Activated T-helper 1 cell treated with Interleukin-2 at 50 U/mL for 16 hours (primary cell): ENCODE measurements around the gene AQP2.
"Not testable (repeated sequence)": the region's sequence is repeated elsewhere in the genome, so short reads cannot be mapped to it uniquely, and the experiment has no call there.

ENCODE experiments used
- DNase-seq: peaks from one replicate; pipeline ENCODE4 v3.0.0-alpha.2; 2020; ENCODE audit warnings: low read depth

Gene AQP2

DNA sequence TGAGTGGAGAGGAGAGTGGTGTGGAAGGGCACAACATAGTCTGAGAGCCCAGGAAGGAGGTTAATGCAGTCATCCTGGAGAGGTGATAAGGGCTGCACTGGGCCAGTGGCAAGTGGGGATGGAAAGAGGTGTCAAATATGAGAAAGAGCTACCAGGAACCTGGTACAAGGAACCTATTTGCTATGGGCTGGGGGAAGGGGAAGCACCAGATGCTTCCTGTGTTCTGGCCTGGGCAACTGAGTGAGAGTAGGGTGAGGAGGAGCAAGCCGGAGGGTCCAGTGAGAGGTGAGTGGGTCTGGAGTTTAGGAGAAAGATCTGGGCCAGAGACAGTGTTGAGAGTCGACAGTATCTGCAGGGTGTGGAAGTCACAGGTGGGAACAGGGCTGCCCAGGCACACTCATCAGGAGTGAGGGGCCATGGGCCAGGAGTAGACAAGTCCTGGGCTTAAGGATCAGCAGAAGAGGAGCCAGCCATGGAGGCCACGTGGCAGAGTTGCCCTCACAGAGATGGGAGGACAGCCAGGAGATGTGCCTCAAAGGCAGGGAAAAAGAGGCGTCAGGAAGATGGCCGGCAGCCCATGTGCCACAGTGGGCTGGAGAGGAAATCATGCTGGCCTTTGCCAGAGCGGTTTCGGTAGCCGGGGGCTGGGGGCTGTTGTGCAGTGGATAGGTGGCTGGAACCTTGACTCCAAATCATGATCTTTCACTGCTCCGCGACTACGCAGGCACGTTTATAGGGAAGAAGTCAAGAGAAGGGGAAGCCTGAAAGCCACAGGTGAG, 19.3 kb downstream of the AQP2 start:
- DNase-seq: no peak

DNA sequence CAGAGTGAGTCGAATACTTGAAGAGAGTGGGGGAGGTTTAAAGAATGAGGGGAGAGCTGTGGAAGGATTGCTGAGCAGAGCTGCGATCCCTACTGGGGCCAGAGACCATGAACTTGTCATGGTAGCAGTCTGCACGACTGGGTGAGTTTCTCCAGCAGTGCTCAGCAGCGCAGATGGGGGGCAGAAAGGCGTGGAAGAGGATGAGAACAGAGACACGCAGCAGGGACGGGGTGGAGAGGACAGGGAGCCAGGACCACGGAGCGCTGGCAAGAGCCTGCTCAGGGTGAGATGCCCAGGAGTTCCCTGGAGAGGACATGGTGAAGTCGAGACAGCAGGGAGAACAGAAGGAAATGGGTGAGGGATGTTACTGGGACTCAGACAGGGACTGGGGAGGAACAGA, 20.1 kb downstream of the AQP2 start:
- no peak for DNase-seq

DNA sequence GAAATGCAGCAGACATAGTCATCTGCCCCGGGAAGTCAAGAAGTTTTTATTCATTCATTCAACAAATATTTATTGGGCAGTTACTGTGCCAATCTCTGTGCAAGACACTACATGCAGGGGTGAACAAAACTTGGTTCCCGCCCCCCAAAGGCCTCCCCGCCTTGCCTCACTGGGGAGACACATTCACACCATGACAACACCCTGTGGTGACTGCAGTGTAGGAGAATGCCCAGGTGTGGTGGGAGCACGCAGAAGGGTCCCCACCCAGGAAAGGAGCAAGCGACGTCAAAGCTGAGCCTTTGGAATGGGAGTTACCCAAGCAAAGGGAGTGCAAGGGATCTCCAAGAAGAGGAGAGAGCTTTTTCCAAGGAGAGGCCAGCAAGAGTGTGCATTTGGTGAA, 20.6 kb downstream of the AQP2 start:
- DNase-seq: no peak

DNA sequence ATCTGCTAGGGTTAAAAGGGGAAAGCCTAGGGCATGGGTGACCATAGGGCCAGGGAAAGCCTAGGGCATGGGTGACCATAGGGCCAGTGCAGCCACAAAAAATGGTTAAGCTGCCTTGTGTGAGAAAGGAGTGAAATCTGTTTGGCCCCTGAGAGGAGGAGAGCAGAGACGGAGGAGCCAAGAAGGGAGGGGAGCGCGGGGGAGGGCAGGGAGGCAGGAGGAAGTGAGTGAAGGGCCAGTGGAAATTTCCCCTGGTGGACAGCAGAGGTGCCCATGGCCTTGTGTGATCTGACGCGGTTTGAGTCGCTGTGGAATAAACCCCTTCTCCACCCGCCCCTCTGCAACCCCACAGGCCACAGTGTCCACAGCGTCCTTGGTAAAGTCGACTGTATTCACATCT, 21.6 kb downstream of the AQP2 start:
- DNase-seq: no peak

DNA sequence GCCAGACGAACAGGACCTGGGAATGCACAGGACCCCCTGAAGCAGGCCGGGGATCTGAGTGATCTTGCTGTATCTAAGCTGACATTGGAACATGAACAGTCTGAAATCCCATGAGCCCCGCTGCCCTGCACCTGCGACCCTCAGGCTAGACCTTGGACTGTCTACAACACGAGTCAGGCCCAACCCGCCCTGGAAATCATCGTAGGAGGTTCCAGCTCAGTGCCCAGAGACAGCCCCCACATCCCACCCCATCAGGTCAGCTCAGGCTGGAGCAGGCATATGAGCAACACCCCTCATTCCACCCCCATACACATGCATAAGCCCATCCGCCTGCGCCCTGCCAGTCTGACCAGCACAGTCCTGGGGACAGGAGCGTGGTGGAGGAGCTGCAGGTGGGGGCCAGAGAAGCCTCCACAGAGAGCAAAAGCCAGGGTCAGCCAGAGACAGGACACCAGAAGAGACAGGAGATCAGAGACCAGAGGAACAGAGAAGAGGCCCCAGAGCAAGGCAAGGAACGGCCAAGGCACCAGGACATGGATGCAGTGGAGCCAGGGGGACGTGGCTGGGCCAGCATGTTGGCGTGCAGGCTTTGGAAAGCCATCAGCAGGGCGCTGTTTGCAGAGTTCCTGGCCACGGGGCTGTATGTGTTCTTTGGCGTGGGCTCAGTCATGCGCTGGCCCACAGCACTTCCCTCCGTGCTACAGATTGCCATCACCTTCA, 22.3 kb downstream of the AQP2 start, which contains the start of gene AQP6:
AQP6 (plus strand) TSS at position 307 of the 720 bp plus-strand sequence; CDS start at position 534, 227 bp downstream.
- DNase-seq: no peak

DNA sequence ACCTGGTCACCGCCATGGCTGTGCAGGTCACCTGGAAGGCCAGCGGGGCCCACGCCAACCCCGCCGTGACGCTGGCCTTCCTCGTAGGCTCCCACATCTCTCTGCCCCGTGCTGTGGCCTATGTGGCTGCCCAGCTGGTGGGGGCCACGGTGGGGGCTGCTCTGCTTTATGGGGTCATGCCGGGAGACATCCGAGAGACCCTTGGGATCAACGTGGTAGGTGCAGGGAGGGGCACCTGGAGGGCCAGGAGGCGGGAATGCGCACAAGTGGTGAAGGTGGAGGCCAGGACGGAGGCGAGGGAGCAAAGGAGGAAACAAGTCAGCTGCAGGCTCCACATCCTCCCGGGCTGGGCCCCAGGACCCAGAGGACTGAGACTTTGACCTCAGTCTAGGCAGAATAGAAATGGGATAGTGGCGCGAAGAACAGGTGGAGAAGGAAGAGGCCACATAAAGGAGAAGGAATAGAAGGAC, 22.9 kb downstream of the AQP2 start:
- no peak for DNase-seq

DNA sequence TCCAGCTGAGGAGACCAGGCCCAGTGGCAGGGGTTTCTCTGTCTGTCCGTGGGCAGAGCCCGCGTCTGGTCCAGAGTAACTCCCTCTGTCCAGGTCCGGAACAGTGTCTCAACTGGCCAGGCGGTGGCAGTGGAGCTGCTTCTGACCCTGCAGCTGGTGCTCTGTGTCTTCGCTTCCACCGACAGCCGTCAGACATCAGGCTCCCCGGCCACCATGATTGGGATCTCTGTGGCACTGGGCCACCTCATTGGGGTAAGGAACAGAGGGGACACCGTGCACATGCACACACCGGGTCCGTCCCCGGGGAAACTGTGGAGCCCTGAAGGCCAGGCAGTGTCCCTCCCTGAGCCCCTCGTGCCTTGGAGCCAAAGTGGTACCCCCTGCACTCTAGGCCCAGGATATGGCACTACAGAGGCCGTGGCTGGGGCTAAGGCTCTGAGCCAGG, 23.7 kb downstream of the AQP2 start:
- DNase-seq: no peak

DNA sequence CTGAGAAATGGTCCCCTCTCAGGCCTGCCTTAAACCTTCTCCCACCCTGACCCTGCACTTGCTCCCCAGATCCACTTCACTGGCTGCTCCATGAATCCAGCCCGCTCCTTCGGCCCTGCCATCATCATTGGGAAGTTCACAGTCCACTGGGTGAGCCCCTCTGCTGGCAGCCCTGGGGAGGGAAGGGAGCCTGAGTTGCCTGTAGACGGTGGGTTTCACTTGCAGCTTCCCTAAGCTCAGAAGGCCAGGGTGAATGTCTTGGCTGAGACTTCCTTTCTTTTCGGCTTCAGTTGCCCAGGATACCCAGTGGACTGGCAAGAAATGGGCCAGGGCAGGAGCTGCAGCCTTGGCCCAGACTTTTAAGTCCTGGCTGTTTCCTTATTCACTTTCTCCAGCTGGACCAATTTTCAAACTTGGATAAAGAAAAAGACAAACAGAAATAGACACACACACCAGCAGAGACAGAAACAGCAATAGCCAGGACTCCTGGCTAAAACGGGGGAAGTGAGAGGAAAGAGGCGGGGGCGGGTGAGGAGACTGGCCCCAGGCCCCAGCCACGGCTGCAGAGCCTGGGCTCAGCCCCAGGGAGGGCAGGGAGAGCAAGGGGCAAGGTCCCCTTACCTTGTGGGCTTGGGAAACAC, 24.3 kb downstream of the AQP2 start:
- DNase-seq: no peak

DNA sequence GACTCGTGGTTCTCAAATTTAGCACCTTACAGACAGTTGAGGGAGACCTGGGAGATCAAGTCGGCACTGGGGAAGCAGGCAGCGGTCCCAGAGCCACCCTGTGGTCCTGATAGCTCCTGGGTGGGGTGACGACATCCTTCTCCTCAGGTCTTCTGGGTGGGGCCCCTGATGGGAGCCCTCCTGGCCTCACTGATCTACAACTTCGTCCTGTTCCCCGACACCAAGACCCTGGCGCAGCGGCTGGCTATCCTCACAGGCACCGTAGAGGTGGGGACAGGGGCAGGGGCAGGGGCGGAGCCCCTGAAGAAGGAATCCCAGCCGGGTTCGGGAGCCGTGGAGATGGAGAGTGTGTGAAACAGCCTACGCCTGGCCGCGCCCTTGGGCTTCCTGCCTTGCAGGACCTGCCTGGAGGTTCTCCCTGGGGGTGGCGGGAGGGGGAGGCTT, 24.8 kb downstream of the AQP2 start:
- DNase-seq: no peak

DNA sequence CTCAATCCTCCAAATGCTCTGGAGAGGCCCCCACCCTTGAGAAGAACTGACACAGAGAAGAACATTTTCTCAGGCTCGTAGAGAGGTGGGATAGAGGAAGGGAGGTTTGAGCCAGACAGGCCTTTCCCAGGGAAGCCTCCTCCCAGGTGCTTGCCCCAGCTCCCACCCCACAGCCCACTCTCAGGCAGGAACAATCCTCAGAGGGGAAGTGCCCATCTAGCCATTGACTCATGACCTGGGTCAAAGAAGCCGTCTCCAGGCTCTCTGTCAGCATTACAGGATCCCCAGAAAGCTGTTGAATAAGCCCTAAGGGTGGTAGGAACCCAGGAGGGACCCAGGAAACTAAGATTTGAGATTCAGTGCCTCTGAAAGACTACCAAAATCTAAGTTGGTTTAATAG, 26.0 kb downstream of the AQP2 start:
- DNase-seq: no peak

DNA sequence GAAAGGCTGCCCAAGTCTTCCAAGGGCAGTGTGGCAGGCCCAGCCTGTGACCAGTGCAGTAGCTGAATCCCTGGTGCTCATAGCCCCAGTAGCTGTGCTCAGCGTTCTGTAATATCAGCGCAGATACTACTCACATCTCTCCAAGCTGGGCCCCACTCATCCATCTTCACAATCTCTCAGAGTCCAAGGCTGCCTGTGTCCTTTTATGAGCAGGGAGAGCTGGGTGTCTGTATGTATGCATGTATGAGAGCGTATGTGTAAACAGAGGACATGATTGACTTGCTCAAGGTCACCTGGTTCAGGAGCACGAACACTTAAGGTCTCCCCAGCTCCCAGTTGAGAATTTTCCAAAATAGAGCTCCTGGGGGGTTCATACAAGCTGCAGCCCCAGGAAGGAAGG, 27.6 kb downstream of the AQP2 start:
- no peak for DNase-seq

DNA sequence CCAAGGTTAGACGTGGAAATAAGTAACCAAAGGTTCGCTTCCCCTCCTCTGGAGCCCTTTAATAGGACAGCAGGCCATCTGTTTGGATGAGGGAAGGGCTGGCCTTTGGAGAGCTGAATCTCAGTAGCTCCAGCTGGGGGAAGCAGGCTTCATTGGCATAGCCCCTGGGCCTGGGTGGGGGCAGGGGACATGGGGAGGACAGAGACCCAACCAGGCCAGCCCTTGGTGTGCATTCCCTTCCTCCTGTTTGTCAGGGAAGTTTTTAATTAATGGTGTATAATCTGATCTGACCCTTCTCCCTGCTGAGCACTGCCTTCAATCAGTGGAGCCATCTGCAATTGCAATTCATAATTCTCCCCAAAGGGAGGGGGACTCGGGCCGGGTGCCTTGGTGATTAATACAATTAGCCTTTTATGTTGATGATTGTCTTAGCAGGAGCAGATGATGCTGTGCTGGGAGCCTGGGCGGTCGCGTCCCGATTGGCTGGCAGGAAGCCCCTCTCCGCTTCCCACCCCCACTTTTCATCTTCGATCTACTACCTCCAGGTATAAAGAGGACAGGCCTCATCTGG, 28.6 kb downstream of the AQP2 start:
- no peak for DNase-seq

DNA sequence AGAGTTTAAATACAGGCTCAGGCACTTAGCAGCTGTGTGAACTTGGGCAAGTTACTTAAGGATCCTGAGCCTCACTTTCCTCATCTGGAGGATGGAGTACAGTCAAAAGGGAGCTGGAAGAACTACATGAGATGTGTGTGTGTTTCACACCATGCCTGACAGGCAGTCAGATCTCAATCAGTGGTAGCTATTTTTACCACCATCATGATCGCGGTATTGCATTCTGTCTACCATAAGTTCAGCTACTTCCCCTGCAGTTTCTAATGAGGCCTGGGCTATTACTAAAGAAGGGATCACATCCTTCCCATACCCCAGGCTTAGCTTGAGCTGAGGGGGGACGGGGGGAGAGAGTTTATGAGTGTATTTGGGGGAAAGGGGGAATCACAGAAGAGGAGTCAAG, 29.3 kb downstream of the AQP2 start:
- DNase-seq: no peak

DNA sequence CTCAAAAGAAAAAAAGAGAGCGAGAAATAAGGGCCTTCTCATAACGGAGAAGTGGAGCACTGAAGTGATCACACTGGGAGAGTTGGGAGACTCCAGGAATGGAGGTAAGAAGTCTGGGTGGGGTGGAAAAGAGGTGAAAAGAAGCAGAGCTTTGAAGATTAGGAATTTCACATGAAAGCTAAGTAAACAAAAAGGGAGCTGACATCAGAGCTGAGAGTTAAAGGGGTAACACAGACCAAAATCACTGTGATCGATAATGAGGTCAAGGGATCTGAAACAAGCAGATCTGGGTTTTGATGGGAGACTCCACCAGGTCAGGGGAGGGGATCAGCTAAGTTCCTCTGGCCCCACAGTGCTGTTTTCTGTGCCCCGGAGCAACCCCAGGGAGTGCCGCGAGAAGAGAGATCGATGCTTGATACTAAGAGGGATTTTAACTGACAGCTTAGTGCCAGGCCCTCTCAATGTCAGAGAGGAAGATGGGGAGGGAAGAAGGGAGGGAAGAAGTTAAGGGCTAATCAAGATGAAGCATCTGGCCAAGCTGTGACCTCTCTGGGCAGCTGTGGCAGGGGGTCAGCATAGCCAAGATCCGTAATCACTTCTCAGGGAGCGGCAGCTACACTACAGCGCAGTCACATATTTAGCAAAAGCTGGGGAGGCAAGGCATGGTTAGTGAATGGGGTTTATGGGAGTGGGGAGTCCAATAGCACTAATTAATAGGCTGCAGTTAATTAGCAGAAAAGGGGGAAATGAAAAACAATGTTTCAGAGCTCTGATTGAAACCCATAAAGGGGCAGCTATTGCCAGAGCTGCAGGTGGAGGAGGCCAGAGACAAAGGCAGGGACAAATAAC, 30.2 kb downstream of the AQP2 start:
- DNase-seq: no peak

DNA sequence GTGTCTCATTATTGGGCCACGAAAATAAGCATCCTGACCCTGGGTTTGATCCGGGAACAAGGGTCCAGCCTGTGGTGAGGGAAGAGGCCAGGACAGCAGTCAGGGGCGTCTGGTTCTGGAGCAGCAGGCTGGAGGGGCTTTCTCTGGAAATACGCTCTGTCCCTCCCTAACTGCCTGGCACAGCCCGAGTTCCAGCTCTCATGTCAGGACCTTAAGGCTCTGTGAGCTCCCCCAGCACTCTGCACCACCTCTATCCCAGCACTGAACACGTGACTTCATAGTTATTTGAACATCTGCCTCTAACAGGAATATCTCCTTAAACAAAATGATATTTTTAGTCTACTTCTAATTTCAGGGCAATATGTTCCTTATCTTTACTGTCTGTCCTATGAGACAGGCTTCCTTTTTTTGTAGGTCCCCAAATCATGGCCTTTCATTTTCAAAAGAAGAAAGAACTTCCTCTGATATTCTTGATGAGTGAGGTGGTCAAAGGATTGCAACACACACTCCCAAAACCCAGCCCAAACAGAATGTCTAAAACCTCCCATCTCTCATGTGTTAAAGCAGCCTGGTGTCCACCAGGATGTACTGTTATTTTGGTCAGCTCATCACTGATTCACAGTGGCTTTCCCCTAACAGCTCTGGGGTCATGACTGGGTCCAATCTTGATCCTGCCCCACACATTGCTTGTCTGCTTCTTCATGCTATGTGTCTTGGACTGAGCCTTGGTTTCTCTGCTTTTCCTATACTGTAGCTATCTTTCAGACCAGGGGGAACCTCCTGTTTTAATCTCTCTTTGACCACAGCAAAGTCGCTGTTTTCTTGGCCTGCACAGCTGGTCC, 31.9 kb downstream of the AQP2 start:
- DNase-seq: no peak

DNA sequence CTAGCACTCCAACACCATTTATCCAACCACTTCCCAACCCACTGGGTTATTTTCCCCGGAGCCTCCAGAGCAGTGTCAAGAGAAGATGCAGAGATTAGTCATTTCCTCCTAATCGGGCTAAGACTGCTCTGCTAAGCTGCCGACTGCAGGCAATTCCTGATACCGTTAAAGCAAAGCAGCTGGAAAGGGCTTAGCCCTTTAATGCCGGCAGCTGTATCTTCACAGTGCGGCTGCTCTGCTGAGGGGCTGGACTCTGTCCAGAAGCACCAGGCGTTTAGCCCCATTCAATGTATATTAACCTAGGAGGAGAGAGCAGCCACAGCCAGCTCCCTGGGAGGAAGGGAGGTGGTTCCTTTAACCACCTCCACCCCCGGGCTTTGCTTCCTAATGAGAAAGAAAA, 33.4 kb downstream of the AQP2 start:
- no peak for DNase-seq

DNA sequence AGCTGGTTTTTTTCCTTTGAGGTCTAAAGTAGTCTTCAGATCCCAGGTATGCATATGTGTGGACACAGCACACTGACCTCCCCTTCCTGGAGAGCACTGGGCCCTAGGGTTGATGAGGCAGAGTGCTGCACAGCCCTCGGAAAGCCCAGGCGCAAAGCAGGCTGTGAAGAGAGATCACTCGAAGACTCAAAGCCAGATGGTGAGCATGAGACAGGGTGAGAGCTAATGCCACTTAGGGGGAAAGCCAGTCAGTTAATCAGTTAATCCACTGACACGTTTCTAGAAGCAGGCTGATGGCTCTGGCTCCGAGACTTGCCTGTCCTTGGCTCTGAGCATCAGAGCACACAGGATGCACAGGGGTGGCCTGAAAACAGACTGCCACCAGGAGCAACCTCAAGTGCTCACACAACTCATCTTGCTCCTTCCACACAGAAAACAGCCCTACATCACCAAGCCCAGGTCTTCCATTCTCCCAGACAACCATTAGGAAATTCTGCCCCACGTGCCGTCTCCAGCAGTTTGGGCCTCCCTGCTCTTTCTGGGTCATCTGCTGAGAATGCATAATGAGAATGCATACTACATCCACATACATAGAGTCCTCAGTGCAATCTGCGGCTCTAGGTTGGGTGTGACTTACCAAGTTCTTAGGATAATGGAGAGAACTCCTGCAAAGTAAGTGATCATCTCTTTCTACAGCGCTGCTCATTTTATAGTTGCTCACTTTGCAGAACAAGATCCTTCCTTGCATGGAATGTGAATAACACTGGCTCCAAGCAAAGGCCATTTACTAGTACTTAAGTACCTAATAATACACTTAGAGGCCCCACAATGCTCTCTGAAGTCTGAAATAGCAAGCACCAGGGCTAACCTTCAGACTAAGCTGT, 34.2 kb downstream of the AQP2 start:
- no peak for DNase-seq

DNA sequence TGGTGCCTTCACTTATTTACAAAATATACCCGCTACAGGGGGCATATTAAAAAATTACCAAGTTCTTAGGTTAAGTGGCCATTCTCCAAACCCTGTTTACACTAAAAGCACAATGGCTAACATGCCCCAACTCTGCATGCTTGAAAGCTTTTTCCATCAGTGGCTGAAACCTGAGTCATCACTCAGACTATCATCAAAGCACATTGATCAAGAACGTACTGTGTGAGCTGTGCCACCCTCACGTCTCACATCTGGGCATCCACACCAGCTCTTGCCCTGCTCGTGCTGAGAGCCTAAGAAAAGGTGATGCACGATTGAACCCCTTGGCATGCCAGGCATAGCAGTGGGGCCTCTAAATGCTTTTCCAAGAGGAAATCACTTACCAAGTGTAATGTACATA, 35.4 kb downstream of the AQP2 start:
- no peak for DNase-seq

DNA sequence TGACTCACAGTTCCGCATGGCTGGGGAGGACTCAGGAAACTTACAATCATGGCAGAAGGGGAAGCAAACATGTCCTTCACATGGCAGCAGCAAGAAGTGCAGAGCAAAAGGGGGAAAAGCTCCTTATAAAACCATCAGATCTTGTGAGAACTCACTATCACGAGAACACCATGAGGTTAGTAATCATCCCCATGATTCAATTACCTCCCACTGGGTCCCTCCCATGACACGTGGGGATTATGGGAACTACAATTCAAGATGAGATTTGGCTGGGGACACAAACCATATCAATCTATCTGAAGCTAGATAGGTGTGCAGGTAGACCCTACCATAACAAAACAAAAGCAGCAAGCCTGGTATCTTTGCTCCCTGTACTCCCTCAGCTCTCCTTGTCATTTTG, 35.9 kb downstream of the AQP2 start:
- not testable (repeated sequence) for DNase-seq
